HEK293T (cell line): ENCODE results near the gene LIPH.

ENCODE experiments used
- ARNT ChIP-seq: fragments of 450-650 bp; IDR thresholded peaks from 2 replicates; pipeline ENCODE4 v1.6.1; 2017; ENCODE audit warnings: mild to moderate bottlenecking
- BHLHE40 ChIP-seq: fragments of 450-650 bp; IDR thresholded peaks from 2 replicates; pipeline ENCODE4 v1.6.1; 2016; ENCODE audit warnings: mild to moderate bottlenecking, moderate library complexity, borderline replicate concordance
- CTBP1 ChIP-seq: fragments of 450-650 bp; IDR thresholded peaks from 2 replicates; pipeline ENCODE4 v1.6.1; 2016; ENCODE audit warnings: borderline replicate concordance
- FOXM1 ChIP-seq: fragments of 450-650 bp; IDR thresholded peaks from 2 replicates; pipeline ENCODE4 v1.6.1; 2017; ENCODE audit warnings: mild to moderate bottlenecking, borderline replicate concordance
- LEF1 ChIP-seq: fragments of 450-650 bp; IDR thresholded peaks from 2 replicates; pipeline ENCODE4 v1.6.1; 2017; ENCODE audit warnings: mild to moderate bottlenecking, borderline replicate concordance
- NFRKB ChIP-seq: fragments of 450-650 bp; IDR thresholded peaks from 2 replicates; pipeline ENCODE4 v1.6.1; 2016; ENCODE audit warnings: mild to moderate bottlenecking, moderate library complexity
- SP1 ChIP-seq: fragments of 450-650 bp; IDR thresholded peaks from 2 replicates; pipeline ENCODE4 v1.6.1; 2017
- TARDBP ChIP-seq: fragments of 450-650 bp; IDR thresholded peaks from 2 replicates; pipeline ENCODE4 v1.6.1; 2016
- ZNF384 ChIP-seq: fragments of 450-650 bp; IDR thresholded peaks from 2 replicates; pipeline ENCODE4 v1.6.1; 2016

DNA sequence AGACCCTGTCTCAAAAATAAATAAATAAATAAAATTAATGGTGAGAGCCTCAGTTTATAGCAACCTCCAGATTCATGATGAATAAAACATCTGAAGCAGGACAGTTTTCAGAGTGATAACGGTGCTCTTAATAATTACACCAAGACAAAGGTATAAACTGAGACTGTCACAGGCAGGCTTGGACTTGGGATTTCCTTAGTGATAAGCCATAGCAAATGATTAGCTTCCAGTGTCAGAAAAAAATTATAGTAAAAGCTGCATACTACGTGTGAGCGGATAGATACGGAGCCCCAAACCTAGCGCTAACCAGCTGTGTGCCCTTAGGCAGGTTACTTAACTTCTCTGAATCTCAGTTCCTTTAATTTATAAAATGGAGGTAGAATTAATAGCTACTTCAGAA, 21.5 kb downstream of the LIPH start:
- TF ChIP-seq FOXM1 = no peak
- TF ChIP-seq SP1 = no peak
- no peak for TF ChIP-seq NFRKB
- TF ChIP-seq BHLHE40 = no peak
- TF ChIP-seq TARDBP = no peak
- no peak for TF ChIP-seq ZNF384
- TF ChIP-seq ARNT = no peak
- TF ChIP-seq LEF1 = no peak
- no peak for TF ChIP-seq CTBP1
